ENCODE results near the gene IFNA5. TPM values are rescaled to one million over a fixed set of nuclear protein-coding genes. Genes with fewer than 3 reads are reported as not detected.
A peak's percentile ranks its signal among the peaks of the same experiment; 100 is the strongest.

Gene IFNA5
- polyA plus RNA-seq, 1 donor from 2014 or later: not detected

GRCh38 chr9:21317956-21318923 is 13.1 kb upstream of the IFNA5 start:
- TF ChIP-seq REST (IDR thresholded peaks at IDR 0.05; ENCODE audit: borderline replicate concordance) (no peak), SMC3 (conservative IDR thresholded peaks at IDR 0.05; ENCODE audit: poor library complexity) (peak; percentile 72), POLR2AphosphoS5 (IDR thresholded peaks at IDR 0.05) (peak; percentile 21), EP300 (conservative IDR thresholded peaks at IDR 0.05; ENCODE audit: poor library complexity, severe bottlenecking) (no peak), CTCF (IDR thresholded peaks at IDR 0.05; ENCODE audit: poor library complexity, severe bottlenecking) (peak; percentile 80), TAF1 (IDR thresholded peaks at IDR 0.05; ENCODE audit: low read depth) (no peak), RAD21 (conservative IDR thresholded peaks at IDR 0.05) (peak; percentile 76), MXI1 (conservative IDR thresholded peaks at IDR 0.05; ENCODE audit: poor library complexity, severe bottlenecking) (peak; percentile 24), EZH2 (IDR thresholded peaks at IDR 0.05; ENCODE audit: borderline replicate concordance, insufficient read depth, low read length, poor library complexity, severe bottlenecking) (no peak)
- Histone ChIP-seq H3K27ac (ENCODE audit: low read length) (peak overlapping the region; percentile 43), H4K20me1 (ENCODE audit: insufficient read depth) (no peaks in the 10 kb centered on the region), H3K9ac (ENCODE audit: low read length) (no peak overlapping the region), H3K36me3 (ENCODE audit: insufficient read depth, low read length) (no peaks in the 10 kb centered on the region), H3K9me3 (ENCODE audit: low read length) (no peaks in the 10 kb centered on the region), H3K27me3 (ENCODE audit: insufficient read depth, low read depth, low read length) (no peaks in the 10 kb centered on the region), H3K4me3 (ENCODE audit: low read length) (no peak overlapping the region), H3K9me2 (ENCODE audit: insufficient read depth, low read length) (no peaks in the 10 kb centered on the region), H2AFZ (ENCODE audit: low read depth, low read length) (no peak overlapping the region), H3F3A (ENCODE audit: insufficient read depth, low read length, poor library complexity, severe bottlenecking) (no peaks in the 10 kb centered on the region), H3K79me2 (replicated peaks; ENCODE audit: insufficient read depth, low read length) (no peaks in the 10 kb centered on the region), H3K4me2 (ENCODE audit: low read length) (peak overlapping the region; percentile 9)

- no peak for TF ChIP-seq RAD21 (conservative IDR thresholded peaks at IDR 0.05)
- TF ChIP-seq SMC3 (conservative IDR thresholded peaks at IDR 0.05; ENCODE audit: poor library complexity): no peak
- TF ChIP-seq MXI1 (conservative IDR thresholded peaks at IDR 0.05; ENCODE audit: poor library complexity, severe bottlenecking): no peak
- TF ChIP-seq POLR2AphosphoS5 (IDR thresholded peaks at IDR 0.05): no peak
- no peak for TF ChIP-seq CTCF (IDR thresholded peaks at IDR 0.05; ENCODE audit: poor library complexity, severe bottlenecking)
- no peak for TF ChIP-seq REST (IDR thresholded peaks at IDR 0.05; ENCODE audit: borderline replicate concordance)
- no peak for TF ChIP-seq EP300 (conservative IDR thresholded peaks at IDR 0.05; ENCODE audit: poor library complexity, severe bottlenecking)
- TF ChIP-seq EZH2 (IDR thresholded peaks at IDR 0.05; ENCODE audit: borderline replicate concordance, insufficient read depth, low read length, poor library complexity, severe bottlenecking): no peak
- TF ChIP-seq TAF1 (IDR thresholded peaks at IDR 0.05; ENCODE audit: low read depth): no peak
- H3K27me3 ChIP-seq (ENCODE audit: insufficient read depth, low read depth, low read length): no peaks in the 10 kb centered on the region
- no peak overlapping the region for H3K9ac ChIP-seq (ENCODE audit: low read length)
- H3K27ac ChIP-seq (ENCODE audit: low read length): no peak overlapping the region
- no peak overlapping the region for H3K4me3 ChIP-seq (ENCODE audit: low read length)
- no peaks in the 10 kb centered on the region for H4K20me1 ChIP-seq (ENCODE audit: insufficient read depth)
- H3F3A ChIP-seq (ENCODE audit: insufficient read depth, low read length, poor library complexity, severe bottlenecking): no peaks in the 10 kb centered on the region
- no peak overlapping the region for H2AFZ ChIP-seq (ENCODE audit: low read depth, low read length)
- H3K9me2 ChIP-seq (ENCODE audit: insufficient read depth, low read length): no peaks in the 10 kb centered on the region
- no peaks in the 10 kb centered on the region for H3K9me3 ChIP-seq (ENCODE audit: low read length)
- H3K79me2 ChIP-seq (replicated peaks; ENCODE audit: insufficient read depth, low read length): no peaks in the 10 kb centered on the region
- no peak overlapping the region for H3K4me2 ChIP-seq (ENCODE audit: low read length)
- no peaks in the 10 kb centered on the region for H3K36me3 ChIP-seq (ENCODE audit: insufficient read depth, low read length)
Observed at GRCh38 chr9:21316860-21317259, 11.7 kb upstream of the IFNA5 start.

All from neural cell (in vitro differentiated cells).